H9 (cell line): ENCODE data around the gene TSNAX. TPM values are rescaled to one million over a fixed set of nuclear protein-coding genes. Genes with fewer than 3 reads are reported as not detected.

Experiments used
- DNase-seq: peaks from one replicate; pipeline ENCODE4 v3.0.0-alpha.2; 2017
- H2AFZ ChIP-seq: one replicate; pipeline ENCODE4 v1.6.1; 2013; ENCODE audit warnings: mild to moderate bottlenecking, low read length, control low read depth, moderate library complexity
- H2AK5ac ChIP-seq: 2 replicates; pipeline ENCODE4 v1.6.1; 2013; ENCODE audit warnings: low read length, control low read depth, mixed read lengths; ENCODE audit not compliant: insufficient read length
- H2BK120ac ChIP-seq: one replicate; pipeline ENCODE4 v1.6.1; 2013; ENCODE audit warnings: low read depth, mild to moderate bottlenecking, low read length, control low read depth, inconsistent platforms; ENCODE audit not compliant: poor library complexity, severe bottlenecking
- H2BK12ac ChIP-seq: 2 replicates; pipeline ENCODE4 v1.6.1; 2013; ENCODE audit warnings: low read length, control low read depth, mixed read lengths, low read depth; ENCODE audit not compliant: insufficient read length
- H2BK15ac ChIP-seq: 2 replicates; pipeline ENCODE4 v1.6.1; 2013; ENCODE audit warnings: low read depth, low read length, control low read depth
- H2BK20ac ChIP-seq: one replicate; pipeline ENCODE4 v1.6.1; 2013; ENCODE audit warnings: low read depth, mild to moderate bottlenecking, low read length, control low read depth, inconsistent platforms; ENCODE audit not compliant: poor library complexity, severe bottlenecking
- H2BK5ac ChIP-seq: 2 replicates; pipeline ENCODE4 v1.6.1; 2013; ENCODE audit warnings: low read length, control low read depth, mixed read lengths; ENCODE audit not compliant: insufficient read length
- H3K14ac ChIP-seq: 2 replicates; pipeline ENCODE4 v1.6.1; 2013; ENCODE audit warnings: low read length, control low read depth; ENCODE audit not compliant: insufficient read depth
- H3K18ac ChIP-seq: 2 replicates; pipeline ENCODE4 v1.6.1; 2013; ENCODE audit warnings: low read depth, mild to moderate bottlenecking, mixed read lengths, low read length, control low read depth; ENCODE audit not compliant: insufficient read length
- H3K23ac ChIP-seq: 2 replicates; pipeline ENCODE4 v1.6.1; 2013; ENCODE audit warnings: low read length, control low read depth, mixed read lengths, low read depth; ENCODE audit not compliant: insufficient read length
- H3K23me2 ChIP-seq: 2 replicates; pipeline ENCODE4 v1.6.1; 2013; ENCODE audit warnings: low read depth, mild to moderate bottlenecking, mixed read lengths, low read length, control low read depth; ENCODE audit not compliant: insufficient read length, poor library complexity, severe bottlenecking
- H3K27ac ChIP-seq: 2 replicates; pipeline ENCODE4 v1.5.1; 2013; ENCODE audit warnings: low read length, control low read depth, mixed read lengths, low read depth; ENCODE audit not compliant: insufficient read length
- H3K27me3 ChIP-seq: 2 replicates; pipeline ENCODE4 v1.6.1; 2013; ENCODE audit warnings: low read length, control low read depth, inconsistent platforms; ENCODE audit not compliant: insufficient read depth
- H3K4ac ChIP-seq: 2 replicates; pipeline ENCODE4 v1.6.1; 2013; ENCODE audit warnings: low read depth, mild to moderate bottlenecking, control low read depth, inconsistent platforms, low read length, moderate library complexity
- H3K4me1 ChIP-seq: 2 replicates; pipeline ENCODE4 v1.6.1; 2013; ENCODE audit warnings: low read length, control low read depth, inconsistent platforms; ENCODE audit not compliant: insufficient read depth
- H3K4me2 ChIP-seq: 2 replicates; pipeline ENCODE4 v1.6.1; 2013; ENCODE audit warnings: low read length, control low read depth, mixed read lengths; ENCODE audit not compliant: insufficient read length, insufficient read depth
- H3K56ac ChIP-seq: 2 replicates; pipeline ENCODE4 v1.6.1; 2013; ENCODE audit warnings: low read depth, mild to moderate bottlenecking, mixed read lengths, low read length, control low read depth; ENCODE audit not compliant: insufficient read length
- H3K79me1 ChIP-seq: 2 replicates; pipeline ENCODE4 v1.6.1; 2013; ENCODE audit warnings: low read depth, mild to moderate bottlenecking, moderate library complexity, low read length, control low read depth, inconsistent platforms; ENCODE audit not compliant: insufficient read depth, poor library complexity, severe bottlenecking
- H3K79me2 ChIP-seq: 2 replicates; pipeline ENCODE4 v1.6.1; 2013; ENCODE audit warnings: low read length, control low read depth, inconsistent platforms; ENCODE audit not compliant: insufficient read depth
- H3K9ac ChIP-seq: 2 replicates; pipeline ENCODE4 v1.6.1; 2013; ENCODE audit warnings: low read length, control low read depth, mixed read lengths; ENCODE audit not compliant: insufficient read length; ENCODE audit errors: extremely low read depth
- H3K9me3 ChIP-seq: one replicate; pipeline ENCODE4 v1.6.1; 2013; ENCODE audit warnings: low read depth, low read length, inconsistent platforms; ENCODE audit not compliant: control insufficient read depth
- H3T11ph ChIP-seq: one replicate; pipeline ENCODE4 v1.6.1; 2013; ENCODE audit warnings: mild to moderate bottlenecking, low read length, control low read depth, inconsistent platforms
- H4K20me1 ChIP-seq: one replicate; pipeline ENCODE4 v1.6.1; 2013; ENCODE audit not compliant: control insufficient read depth, insufficient read length, insufficient read depth
- H4K5ac ChIP-seq: 2 replicates; pipeline ENCODE4 v1.6.1; 2013; ENCODE audit warnings: low read depth, mild to moderate bottlenecking, mixed read lengths, low read length, control low read depth; ENCODE audit not compliant: insufficient read length
- H4K8ac ChIP-seq: replicated peaks from 2 replicates; pipeline ENCODE4 v1.6.1; 2013; ENCODE audit warnings: low read length, control low read depth, mixed read lengths, low read depth; ENCODE audit not compliant: insufficient read length
- H4K91ac ChIP-seq: 2 replicates; pipeline ENCODE4 v1.6.1; 2013; ENCODE audit warnings: low read depth, mild to moderate bottlenecking, moderate library complexity, mixed read lengths, low read length, control low read depth; ENCODE audit not compliant: insufficient read length
- H3K27ac Mint-ChIP-seq, 3 experiments: 2 replicates in 2 of 3; 3 replicates in 1 of 3; pipeline ENCODE4 v1.8.0; 2020 to 2021; ENCODE audit warnings: mixed read lengths in 3 of 3, mild to moderate bottlenecking in 1 of 3, moderate library complexity in 1 of 3
- H3K27me3 Mint-ChIP-seq: 2 replicates; pipeline ENCODE4 v1.8.0; 2021; ENCODE audit warnings: low read depth, mild to moderate bottlenecking, moderate library complexity, mixed read lengths
- H3K36me3 Mint-ChIP-seq, 3 experiments: 2 replicates in 2 of 3; 3 replicates in 1 of 3; pipeline ENCODE4 v1.8.0; 2020 to 2021; ENCODE audit warnings: low read depth in 3 of 3, mixed read lengths in 3 of 3; ENCODE audit not compliant: insufficient read depth in 1 of 3
- H3K4me1 Mint-ChIP-seq, 2 experiments: 2 replicates each; pipeline ENCODE4 v1.8.0; 2020; ENCODE audit warnings: mixed read lengths in 2 of 2
- H3K4me3 Mint-ChIP-seq, 2 experiments: 2 replicates in 1 of 2; 3 replicates in 1 of 2; pipeline ENCODE4 v1.8.0; 2020 to 2021; ENCODE audit warnings: mild to moderate bottlenecking in 2 of 2, mixed read lengths in 2 of 2, moderate library complexity in 1 of 2
- H3K9me3 Mint-ChIP-seq, 2 experiments: 2 replicates in 1 of 2; 3 replicates in 1 of 2; pipeline ENCODE4 v1.8.0; 2020; ENCODE audit warnings: mild to moderate bottlenecking in 2 of 2, mixed read lengths in 2 of 2, moderate library complexity in 1 of 2
- CTCF ChIP-seq: fragments of 200-600 bp; sonication (generic); conservative IDR thresholded peaks from 3 replicates; pipeline ENCODE4 v1.8.0; 2021; ENCODE audit warnings: antibody characterized with exemption, mild to moderate bottlenecking
- WGBS: extraction: QIAGEN DNeasy Blood & Tissue Kit; methylation state at CpG from one replicate; pipeline ENCODE4 v1.1.7; 2013; ENCODE audit warnings: missing lambda C conversion rate, low lambda C conversion rate, mixed read lengths; ENCODE audit not compliant: insufficient read length; ENCODE audit errors: extremely low coverage; 5-methylcytosine and 5-hydroxymethylcytosine counted together
- total RNA-seq: library from RNA; stranded (reverse); gene quantifications from 2 replicates; pipeline ENCODE4 v1.2.1, GENCODE V29; 2021

Gene TSNAX
- total RNA-seq, 1 experiment from 2014 or later: 39.9 TPM

GRCh38 chr1:231584921-231585320 is 56.5 kb downstream of the TSNAX start:
- H3K4me1 Mint-ChIP-seq: no peaks in the 10 kb centered on the region
- Histone ChIP-seq H3T11ph (no peak overlapping the region), H3K4me1 (no peaks in the 10 kb centered on the region), H2BK15ac (no peak overlapping the region), H2BK12ac (no peak overlapping the region), H3K79me2 (no peaks in the 10 kb centered on the region), H4K8ac (no peak overlapping the region), H3K79me1 (no peaks in the 10 kb centered on the region), H3K23ac (no peak overlapping the region), H3K27ac (no peak overlapping the region), H4K20me1 (no peaks in the 10 kb centered on the region), H3K9me3 (no peaks in the 10 kb centered on the region), H2AK5ac (no peak overlapping the region), H2BK20ac (no peak overlapping the region), H4K91ac (no peak overlapping the region), H3K23me2 (no peaks in the 10 kb centered on the region), H3K4me2 (no peak overlapping the region), H3K18ac (no peak overlapping the region), H2BK120ac (no peak overlapping the region), H4K5ac (no peak overlapping the region), H2BK5ac (no peak overlapping the region), H2AFZ (no peak overlapping the region), H3K14ac (no peak overlapping the region), H3K56ac (no peak overlapping the region), H3K9ac (no peak overlapping the region), H3K4ac (no peak overlapping the region), H3K27me3 (no peaks in the 10 kb centered on the region)
- DNase-seq: no peak
- H3K36me3 Mint-ChIP-seq: no peaks in the 10 kb centered on the region
- no peak for TF ChIP-seq CTCF
- H3K4me3 Mint-ChIP-seq: no peak overlapping the region
- WGBS: no CpG with 5 or more reads among the region's 5 CpGs
- no peak overlapping the region for H3K27ac Mint-ChIP-seq
- no peaks in the 10 kb centered on the region for H3K9me3 Mint-ChIP-seq
- no peaks in the 10 kb centered on the region for H3K27me3 Mint-ChIP-seq
